GM19324 (cell line): ENCODE data around the gene CXCL1.

Experiments
- ATAC-seq: cut with Tn5 transposase; IDR thresholded peaks from one replicate; pipeline ENCODE4 v1.9.1; 2021; ENCODE audit warnings: mild to moderate bottlenecking, moderate library complexity; ENCODE audit not compliant: unreplicated experiment, low FRiP score

CXCL1 gene

DNA sequence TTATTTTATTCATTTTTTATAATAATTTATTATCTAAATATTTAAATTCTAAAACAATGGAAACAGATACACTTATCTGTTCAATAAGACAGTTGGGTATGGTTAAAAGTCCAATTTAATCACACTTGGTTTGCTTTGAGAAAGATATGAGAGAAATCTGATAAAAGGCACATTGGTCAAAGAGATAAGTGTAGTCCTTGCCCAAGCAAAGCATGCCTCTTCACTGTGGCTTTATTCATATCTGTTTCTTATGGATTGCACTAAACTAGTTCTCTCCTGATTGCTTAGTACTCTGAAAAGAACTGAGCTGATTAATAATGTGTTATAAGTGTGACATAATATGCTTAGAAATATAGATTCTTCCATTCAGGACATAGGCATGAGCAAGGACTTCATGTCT is 39.8 kb downstream of the CXCL1 start:
- ATAC-seq, result no peak

- no peak for ATAC-seq
Observed at GRCh38 chr4:73911746-73912145, 42.6 kb downstream of the CXCL1 start.

DNA sequence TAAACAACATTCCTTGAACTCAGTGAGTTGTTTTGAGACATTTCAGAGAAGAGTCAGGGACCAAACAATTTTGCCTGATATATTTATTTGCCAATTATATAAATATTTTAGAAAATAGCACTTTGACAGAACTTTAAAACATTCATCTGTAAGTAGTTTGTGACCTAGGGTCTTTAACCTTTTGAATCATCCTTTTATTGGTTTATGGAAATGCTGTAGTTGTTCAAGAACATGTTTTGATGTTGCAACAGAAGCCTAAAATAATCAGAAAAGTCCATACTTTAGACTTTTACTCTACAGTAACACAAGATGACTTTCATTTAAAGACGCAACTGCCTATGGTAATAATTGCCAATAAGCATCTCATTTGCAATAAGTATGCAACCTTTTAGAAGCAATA is 43.0 kb downstream of the CXCL1 start:
- no peak for ATAC-seq

GRCh38 chr4:73914071-73914470 is 44.9 kb downstream of the CXCL1 start:
- ATAC-seq, result no peak

DNA sequence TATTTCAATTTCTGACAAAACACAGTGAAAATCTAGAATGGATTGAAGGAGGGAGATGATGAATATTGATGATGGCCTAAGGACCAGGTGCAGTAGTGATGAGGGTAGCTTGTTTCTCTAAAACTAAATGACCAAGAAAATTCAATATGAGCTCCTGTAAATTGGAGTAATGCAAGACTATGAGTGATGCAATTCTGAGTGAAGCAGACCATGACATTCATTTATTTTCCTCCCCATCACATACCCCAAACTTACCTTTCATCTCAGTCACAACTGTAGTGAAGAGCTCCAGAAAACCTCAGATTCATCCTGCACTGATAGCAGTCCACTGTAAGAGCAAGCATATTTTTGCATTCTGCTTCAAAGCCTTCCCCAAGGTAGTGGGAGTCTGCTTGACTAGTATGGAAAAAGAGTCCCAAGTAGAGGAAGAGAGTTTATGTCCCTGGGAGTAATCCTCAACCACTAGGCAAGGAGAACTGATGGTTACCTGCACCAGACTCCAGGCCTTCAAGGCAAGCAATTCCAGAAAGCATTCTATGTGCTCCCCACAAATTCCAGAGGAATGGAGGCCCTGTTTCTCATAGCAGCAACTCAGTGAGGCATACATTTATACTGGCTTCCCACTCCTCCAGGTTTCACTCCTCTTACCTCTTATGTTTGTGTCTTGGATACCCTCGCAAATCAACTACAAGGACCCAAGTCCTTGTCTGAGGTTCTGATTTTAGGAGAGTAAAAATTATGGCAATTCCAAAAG is 47.2 kb downstream of the CXCL1 start:
- ATAC-seq, result no peak

DNA sequence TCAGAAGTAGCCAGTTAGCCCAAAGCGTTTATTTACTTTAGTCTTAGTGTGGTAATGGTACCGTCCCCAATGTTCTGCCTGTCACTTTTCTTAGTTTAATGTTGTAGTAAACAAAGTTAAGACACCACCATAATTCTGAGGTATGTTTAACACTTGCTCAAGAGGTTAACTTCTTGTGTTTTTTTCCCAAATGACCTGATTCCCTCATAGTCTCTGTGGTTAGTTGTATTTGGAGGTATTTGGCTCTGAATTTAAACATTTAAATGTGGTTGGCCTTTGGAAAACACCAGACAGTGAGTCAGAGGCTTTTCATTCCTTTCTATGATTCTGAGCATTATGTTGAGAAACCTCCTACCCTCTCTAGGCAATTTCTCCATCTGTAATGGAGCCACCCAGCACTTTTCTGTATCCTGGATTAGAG is 47.9 kb downstream of the CXCL1 start:
- no peak for ATAC-seq

GRCh38 chr4:73918058-73918457 is 48.9 kb downstream of the CXCL1 start:
- no peak for ATAC-seq

- no peak for ATAC-seq
Observed at GRCh38 chr4:73919691-73920090, 50.5 kb downstream of the CXCL1 start.
